Measurements from ENCODE around the gene SPOCK1. TPM values are rescaled to one million over a fixed set of nuclear protein-coding genes. Genes with fewer than 3 reads are reported as not detected.

The SPOCK1 gene
- total and polyA plus RNA-seq, 2 donors (not counting 3 experiments of a cell fraction or from before 2014, with no cell fraction given) = 144 to 280 TPM

GRCh38 chr5:137501226-137501625 lies 2.1 kb upstream of the SPOCK1 start:
- POLR2A ChIA-PET = no interaction called here
- H3K4me1 ChIP-seq (ENCODE audit: control insufficient read depth, extremely low read depth, insufficient read depth, low read length) = peaks cover 16% of the 10 kb centered on the region
- no peaks in the 10 kb centered on the region for H3K9me3 ChIP-seq (replicated peaks; ENCODE audit: control insufficient read depth, insufficient read depth, low read length)
- FAIRE-seq = no peak
- H4K20me1 ChIP-seq (replicated peaks; ENCODE audit: control insufficient read depth, extremely low read depth, insufficient read depth, low read length) = no peaks in the 10 kb centered on the region
- peaks cover 14 to 18% of the 10 kb centered on the region in 2 experiments for H3K27me3 ChIP-seq (ENCODE audit: control insufficient read depth in 2 of 2, insufficient read depth in 2 of 2, low read length in 2 of 2)
- TF ChIP-seq EZH2 (IDR thresholded peaks at IDR 0.05; ENCODE audit: borderline replicate concordance, low read depth, low read length, severe bottlenecking) = no peak
- no peak for TF ChIP-seq MAX (IDR thresholded peaks at IDR 0.05; ENCODE audit: insufficient read depth, insufficient read length)
- TF ChIP-seq GATA2 (IDR thresholded peaks at IDR 0.05; ENCODE audit: insufficient read depth, insufficient read length, low read depth, low read length) = no peak
- no peak for TF ChIP-seq FOS (IDR thresholded peaks at IDR 0.05; ENCODE audit: borderline replicate concordance, insufficient read depth, low read length)
- TF ChIP-seq POLR2A (IDR thresholded peaks at IDR 0.05; ENCODE audit: low read depth, low read length) = no peak
- no peak for TF ChIP-seq MYC (IDR thresholded peaks at IDR 0.05; ENCODE audit: low read depth, low read length)
- TF ChIP-seq CTCF (IDR thresholded peaks at IDR 0.05; ENCODE audit: extremely low read depth in 1 of 2, insufficient read depth in 1 of 2, low read depth in 1 of 2, low read length in 2 of 2) = no peak
- TF ChIP-seq JUN (IDR thresholded peaks at IDR 0.05; ENCODE audit: borderline replicate concordance, insufficient read depth, insufficient read length, low read depth) = no peak
- TF ChIP-seq POLR2AphosphoS5 (IDR thresholded peaks at IDR 0.05; ENCODE audit: insufficient read depth, low read depth, low read length) = no peak
- no peak overlapping the region for H3K4me2 ChIP-seq (ENCODE audit: insufficient read depth, low read length)
- H3K27ac ChIP-seq (ENCODE audit: insufficient read depth, low read depth, low read length) = no peak overlapping the region
- no peak overlapping the region for H3K9ac ChIP-seq (replicated peaks; ENCODE audit: extremely low read depth, insufficient read depth, low read length)
- intact Hi-C loops (cut with micrococcal nuclease) = no loop called here
- CTCF ChIA-PET = interaction anchor here (1.2 to 1.4 kb wide), 4 partner anchors 156 to 183 kb away, joined by 3 to 22 read pairs (median 10); no protein-coding TSS in a partner anchor
- H3K36me3 ChIP-seq (ENCODE audit: control insufficient read depth in 2 of 2, extremely low read depth in 1 of 2, insufficient read depth in 2 of 2, low read length in 2 of 2) = no peaks in the 10 kb centered on the region
- no TSS peak for BruUV-seq (replicated peaks)
- H3K79me2 ChIP-seq (ENCODE audit: control insufficient read depth, insufficient read depth, low read length) = peaks cover 28% of the 10 kb centered on the region
- dilution Hi-C loops (cut with MboI; ENCODE audit: extremely low pct_ligation_motif_present, low sequenced_read_pairs) = no loop called here
- no peaks in the 10 kb centered on the region for H3K9me1 ChIP-seq (replicated peaks; ENCODE audit: control insufficient read depth, extremely low read depth, insufficient read depth, low read length)
- H3K4me3 ChIP-seq (replicated peaks in 1 of 3; ENCODE audit: insufficient read depth in 1 of 3, low read depth in 1 of 3, low read length in 3 of 3) = no peak overlapping the region
- DNase-seq (ENCODE audit: low read depth, low spot score) = no peak
- no peak overlapping the region for H2AFZ ChIP-seq (ENCODE audit: low read depth, low read length)

Data from endothelial cell of umbilical vein (primary cell).